ENCODE data around the gene WDR72.
"Not testable (repeated sequence)": the region's sequence is repeated elsewhere in the genome, so short reads cannot be mapped to it uniquely, and the experiment has no call there.

Gene WDR72

GRCh38 chr15:53540626-53541300 is 218.7 kb downstream of the WDR72 start:
- intact Hi-C loops (cut with DNase I); DNase-seq: not testable (repeated sequence)

- intact Hi-C loops (cut with DNase I): no loop called here
- no peak for DNase-seq
Measured at GRCh38 chr15:53539878-53540277, 219.6 kb downstream of the WDR72 start.

- intact Hi-C loops (cut with DNase I): no loop called here
- DNase-seq: no peak
Measured at GRCh38 chr15:53536479-53537120, 222.9 kb downstream of the WDR72 start.

- intact Hi-C loops (cut with DNase I): no loop called here
- DNase-seq: no peak
Measured at GRCh38 chr15:53535886-53536285, 223.6 kb downstream of the WDR72 start.

- DNase-seq: no peak
- intact Hi-C loops (cut with DNase I): no loop called here
Measured at GRCh38 chr15:53534105-53534839, 225.2 kb downstream of the WDR72 start.

GRCh38 chr15:53530761-53531160 is 228.7 kb downstream of the WDR72 start:
- no peak for DNase-seq
- intact Hi-C loops (cut with DNase I): no loop called here

GRCh38 chr15:53527996-53528395 is 231.5 kb downstream of the WDR72 start:
- intact Hi-C loops (cut with DNase I): no loop called here
- no peak for DNase-seq

GRCh38 chr15:53525894-53526293 is 233.6 kb downstream of the WDR72 start:
- intact Hi-C loops (cut with DNase I): no loop called here
- no peak for DNase-seq

- intact Hi-C loops (cut with DNase I): no loop called here
- no peak for DNase-seq
Measured at GRCh38 chr15:53522991-53523390, 236.5 kb downstream of the WDR72 start.

- peak in 1 of 10 donors; percentile 19 for DNase-seq
- intact Hi-C loops (cut with DNase I): no loop called here
Measured at GRCh38 chr15:53520996-53521395, 238.5 kb downstream of the WDR72 start.

- intact Hi-C loops (cut with DNase I): loop anchor here (10.0 kb wide), 1 partner anchor 729 kb away; no protein-coding TSS in a partner anchor
- no peak for DNase-seq
Measured at GRCh38 chr15:53513431-53513830, 246.0 kb downstream of the WDR72 start.

GRCh38 chr15:53512029-53512428 is 247.4 kb downstream of the WDR72 start:
- intact Hi-C loops (cut with DNase I): loop anchor here (10.0 kb wide), 1 partner anchor 727 kb away; no protein-coding TSS in a partner anchor
- no peak for DNase-seq

- no peak for DNase-seq
- intact Hi-C loops (cut with DNase I): loop anchor here (10.0 kb wide), 1 partner anchor 726 kb away; no protein-coding TSS in a partner anchor
Measured at GRCh38 chr15:53511175-53511574, 248.3 kb downstream of the WDR72 start.

GRCh38 chr15:53506370-53506769 is 253.1 kb downstream of the WDR72 start:
- DNase-seq: no peak
- intact Hi-C loops (cut with DNase I): no loop called here

- no peak for DNase-seq
- intact Hi-C loops (cut with DNase I): no loop called here
Measured at GRCh38 chr15:53498996-53499395, 260.5 kb downstream of the WDR72 start.

GRCh38 chr15:53490341-53490740 is 269.1 kb downstream of the WDR72 start:
- no peak for DNase-seq
- intact Hi-C loops (cut with DNase I): no loop called here

- intact Hi-C loops (cut with DNase I): no loop called here
- DNase-seq: no peak
Measured at GRCh38 chr15:53482055-53482454, 277.4 kb downstream of the WDR72 start.

- DNase-seq: peak in 1 of 10 donors; percentile 62
- intact Hi-C loops (cut with DNase I): no loop called here
Measured at GRCh38 chr15:53477981-53478766, 281.3 kb downstream of the WDR72 start.

- intact Hi-C loops (cut with DNase I): no loop called here
- no peak for DNase-seq
Measured at GRCh38 chr15:53473886-53474285, 285.6 kb downstream of the WDR72 start.

GRCh38 chr15:53473435-53473834 is 286.0 kb downstream of the WDR72 start:
- intact Hi-C loops (cut with DNase I): no loop called here
- no peak for DNase-seq

GRCh38 chr15:53472883-53473282 is 286.6 kb downstream of the WDR72 start:
- intact Hi-C loops (cut with DNase I): no loop called here

More at GRCh38 chr15:53472883-53473282, 286.6 kb downstream of the WDR72 start:
- no peak for DNase-seq
